Left ventricle myocardium superior (tissue), 1 donor: Measurements from ENCODE around the gene NEDD4L. TPM values are rescaled to one million over a fixed set of nuclear protein-coding genes. Genes with fewer than 3 reads are reported as not detected.
A peak's percentile ranks its signal among the peaks of the same experiment; 100 is the strongest.

Source experiments
- ATAC-seq: fragments of 200-7000 bp; cut with Tn5 transposase; one replicate; pipeline ENCODE4 v1.9.1; 2020; ENCODE audit warnings: mild to moderate bottlenecking, moderate library complexity
- DNase-seq: peaks from one replicate; pipeline ENCODE4 v3.0.0-alpha.2; 2020
- intact Hi-C: fragments of 100-400 bp; cut with micrococcal nuclease; formaldehyde crosslinking; loops from one replicate; pipeline ENCODE4 v1.11.0; 2022
- total RNA-seq: library from RNA; stranded (reverse); fragmentation: NEBNext Ultra II Directional; extraction: Animal tissue kit (Norgen Biotek cat#: 25700); gene quantifications from one replicate; pipeline ENCODE4 v1.2.1, GENCODE V29; 2021
- donor health status: DM: no; HTN: yes; CAD: no; lungs with severe emphysema.

NEDD4L gene
- total RNA-seq, 1 donor from 2014 or later = 67.4 TPM

GRCh38 chr18:58381676-58382411 is 337.8 kb downstream of the NEDD4L start:
- intact Hi-C loops = no loop called here
- ATAC-seq (no peak), DNase-seq (no peak)

- intact Hi-C loops = no loop called here
- ATAC-seq (no peak), DNase-seq (no peak)
Observed at GRCh38 chr18:58382446-58382845, 338.4 kb downstream of the NEDD4L start.

DNA sequence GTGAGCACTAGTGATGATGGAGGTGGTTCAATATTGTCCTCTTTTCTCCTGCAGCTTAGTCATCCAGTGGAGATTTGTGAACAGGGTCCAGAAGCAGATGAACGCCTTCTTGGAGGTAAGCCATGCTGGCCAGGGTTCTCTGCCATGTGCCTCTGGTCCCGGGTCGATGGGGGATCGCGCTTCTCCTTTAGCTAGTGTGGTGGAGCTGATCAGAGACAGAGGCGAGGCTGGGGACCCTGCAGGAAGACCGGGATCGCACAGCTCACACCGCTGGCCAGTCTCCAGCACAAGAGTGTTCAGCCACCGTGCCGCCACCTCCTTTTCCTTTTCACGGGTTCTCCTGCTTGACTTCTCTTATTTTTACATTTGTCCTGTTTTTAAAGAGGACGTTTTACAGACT is 341.4 kb downstream of the NEDD4L start:
- DNase-seq = no peak
- intact Hi-C loops = no loop called here
- ATAC-seq = no peak

GRCh38 chr18:58386780-58387179 is 342.8 kb downstream of the NEDD4L start:
- DNase-seq (no peak), ATAC-seq (no peak)
- intact Hi-C loops = no loop called here

DNA sequence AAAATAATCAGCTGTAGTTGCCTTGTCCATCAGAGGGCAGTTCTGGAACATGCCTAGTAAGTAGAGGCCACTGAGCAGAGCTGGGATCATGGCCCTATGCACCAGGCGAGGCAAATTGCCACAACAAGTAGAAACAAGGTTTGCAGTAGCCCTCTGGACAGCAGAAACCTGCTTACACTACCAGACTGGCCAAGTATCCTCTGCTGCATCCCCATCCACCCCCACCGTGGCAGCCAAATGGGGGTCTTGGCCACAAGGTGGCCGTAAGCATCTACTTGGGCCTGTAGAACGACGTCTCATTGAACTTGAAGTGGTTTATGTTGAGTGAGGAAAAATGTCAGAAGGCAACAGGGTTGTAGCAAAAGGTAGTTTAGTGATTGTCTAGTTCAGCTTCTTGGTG is 343.7 kb downstream of the NEDD4L start:
- intact Hi-C loops = no loop called here
- DNase-seq (no peak), ATAC-seq (no peak)

GRCh38 chr18:58388736-58389135 is 344.7 kb downstream of the NEDD4L start:
- intact Hi-C loops = no loop called here
- DNase-seq = no peak
- ATAC-seq = no peak

DNA sequence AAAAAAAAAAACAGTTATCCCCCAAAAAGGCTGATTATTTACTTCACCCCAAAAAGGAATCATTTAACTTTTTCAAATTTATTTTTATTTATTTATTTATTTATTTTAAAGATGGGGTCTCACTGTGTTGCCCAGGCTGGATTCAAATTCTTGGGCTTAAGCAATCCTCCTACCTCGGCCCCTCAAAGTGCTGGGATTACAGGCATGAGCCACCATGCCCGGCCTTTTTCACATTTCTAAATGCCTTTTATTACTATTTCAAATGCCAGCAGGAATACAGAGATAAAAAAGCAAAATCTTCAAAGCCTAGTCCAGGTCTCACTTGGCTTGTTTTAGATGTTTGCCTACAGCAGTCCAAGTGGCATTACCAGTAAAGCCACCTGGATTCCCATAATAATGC is 345.7 kb downstream of the NEDD4L start:
- DNase-seq (no peak), ATAC-seq (no peak)
- intact Hi-C loops = loop anchor here (10.0 kb wide), 1 partner anchor 105 kb away; no protein-coding TSS in a partner anchor

DNA sequence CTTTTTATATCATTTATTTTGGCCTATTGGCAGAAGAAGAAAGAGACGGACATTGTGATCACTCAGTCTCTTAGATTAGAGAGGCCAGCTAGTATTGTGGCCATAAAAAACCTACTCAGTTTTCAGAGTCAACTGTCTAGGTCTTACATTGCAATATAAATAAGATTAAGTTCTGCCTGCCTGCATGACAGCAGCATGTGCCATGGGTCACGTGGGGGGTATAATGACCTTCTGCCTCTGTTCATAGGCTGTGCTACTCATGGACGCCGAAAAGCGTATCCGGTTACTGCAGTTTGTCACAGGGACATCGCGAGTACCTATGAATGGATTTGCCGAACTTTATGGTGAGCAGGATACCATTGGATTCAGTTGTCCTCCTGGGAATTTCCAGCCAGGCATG is 346.4 kb downstream of the NEDD4L start:
- DNase-seq (no peak), ATAC-seq (no peak)
- intact Hi-C loops = loop anchor here (10.0 kb wide), 1 partner anchor 104 kb away; no protein-coding TSS in a partner anchor

DNA sequence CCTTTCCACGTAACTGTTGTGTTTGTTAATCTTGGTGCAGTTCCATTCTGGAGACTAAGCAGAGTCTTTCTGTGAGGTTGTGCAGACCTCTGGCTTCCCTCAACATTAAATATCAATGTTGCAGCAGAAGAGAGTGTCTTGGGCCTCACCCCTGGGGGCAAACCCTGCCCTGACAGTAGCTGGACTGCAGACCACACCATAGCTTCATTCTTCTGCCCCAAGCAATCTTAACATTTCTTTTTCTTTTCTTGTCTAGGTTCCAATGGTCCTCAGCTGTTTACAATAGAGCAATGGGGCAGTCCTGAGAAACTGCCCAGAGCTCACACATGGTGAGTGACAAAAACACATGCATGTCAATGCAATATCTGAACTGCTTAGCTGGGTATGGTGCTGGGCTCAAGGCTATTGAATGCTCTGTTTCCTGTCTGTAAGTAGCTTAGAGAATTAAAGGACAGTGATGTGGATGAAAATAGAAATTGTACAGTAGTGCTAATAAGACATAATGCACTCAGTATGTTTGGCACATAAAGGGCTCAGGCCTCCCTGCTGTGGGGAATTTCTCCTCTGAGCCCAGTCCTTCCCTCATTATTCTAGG is 347.3 kb downstream of the NEDD4L start:
- DNase-seq (no peak), ATAC-seq (no peak)
- intact Hi-C loops = loop anchor here (10.0 kb wide), 1 partner anchor 103 kb away; no protein-coding TSS in a partner anchor

GRCh38 chr18:58391932-58392323 is 347.9 kb downstream of the NEDD4L start:
- no peak for DNase-seq
- no peak for ATAC-seq
- intact Hi-C loops = loop anchor here (10.0 kb wide), 1 partner anchor 103 kb away; no protein-coding TSS in a partner anchor

DNA sequence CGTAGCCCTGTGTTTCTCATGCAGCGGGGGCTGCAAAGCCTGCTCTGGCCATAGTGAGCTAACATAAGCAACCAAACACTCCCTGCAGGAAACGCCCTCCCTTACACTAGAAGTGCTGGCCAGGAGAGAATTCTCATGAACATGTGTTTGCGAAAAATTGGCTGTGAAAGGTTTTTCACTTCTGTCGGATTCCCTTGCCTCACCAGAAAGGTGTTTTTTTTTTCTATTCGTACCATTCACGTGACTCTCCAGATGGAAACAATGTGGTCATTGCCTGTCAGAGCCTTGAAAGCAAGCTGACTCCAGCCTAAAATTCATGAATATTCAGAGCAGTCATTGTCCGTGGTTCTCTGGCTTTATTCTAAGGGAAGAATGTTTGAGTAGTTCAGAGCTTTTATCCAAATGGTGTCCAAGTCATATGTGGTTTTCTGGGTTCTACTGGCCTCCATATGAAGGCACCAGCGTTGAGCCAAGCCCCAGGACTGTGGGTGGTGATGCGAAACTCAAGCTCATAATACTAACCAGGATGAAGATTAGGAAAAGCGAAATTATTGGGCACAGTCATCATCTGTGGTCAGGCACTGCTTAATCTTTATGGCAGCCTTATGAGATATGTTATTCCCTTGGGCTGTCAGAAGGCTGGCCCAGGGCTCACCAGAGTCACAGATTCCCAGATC is 348.4 kb downstream of the NEDD4L start:
- ATAC-seq (peak; percentile 60), DNase-seq (no peak)
- intact Hi-C loops = loop anchor here (10.0 kb wide), 1 partner anchor 102 kb away; no protein-coding TSS in a partner anchor

GRCh38 chr18:58393295-58393694 is 349.3 kb downstream of the NEDD4L start:
- intact Hi-C loops = loop anchor here (10.0 kb wide), 1 partner anchor 102 kb away; no protein-coding TSS in a partner anchor
- ATAC-seq (no peak), DNase-seq (no peak)

- ATAC-seq (no peak), DNase-seq (no peak)
- intact Hi-C loops = loop anchor here (10.0 kb wide), 1 partner anchor 101 kb away; no protein-coding TSS in a partner anchor
Observed at GRCh38 chr18:58394046-58394445, 350.0 kb downstream of the NEDD4L start.

- intact Hi-C loops = loop anchor here (10.0 kb wide), 1 partner anchor 100 kb away; no protein-coding TSS in a partner anchor
- ATAC-seq (no peak), DNase-seq (no peak)
Observed at GRCh38 chr18:58394602-58395425, 350.8 kb downstream of the NEDD4L start.

- intact Hi-C loops = loop anchor here (10.0 kb wide), 1 partner anchor 99 kb away; no protein-coding TSS in a partner anchor
- no peak for ATAC-seq
Observed at GRCh38 chr18:58396144-58396543, 352.1 kb downstream of the NEDD4L start.

DNA sequence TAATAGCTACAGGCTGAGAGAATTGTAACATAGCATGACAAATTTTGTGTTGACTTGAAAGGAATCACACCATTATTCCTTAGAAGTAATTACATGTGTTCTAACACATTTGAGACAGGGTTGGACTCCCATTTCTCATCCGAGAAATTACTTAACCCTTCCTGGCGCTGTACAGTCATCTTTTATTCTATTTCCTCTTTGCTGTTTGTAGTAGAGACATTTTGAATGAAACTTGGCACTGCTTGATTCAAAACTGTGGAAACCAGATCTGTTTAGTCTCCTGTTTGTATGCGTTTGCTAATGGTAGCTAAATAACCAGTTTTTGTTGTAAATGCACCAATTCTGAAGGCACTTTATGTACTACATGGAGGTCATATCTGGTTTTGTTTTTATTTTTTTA is 352.9 kb downstream of the NEDD4L start:
- intact Hi-C loops = loop anchor here (10.0 kb wide), 1 partner anchor 98 kb away; no protein-coding TSS in a partner anchor
- DNase-seq (no peak), ATAC-seq (no peak)

More at GRCh38 chr18:58396144-58396543, 352.1 kb downstream of the NEDD4L start:
- no peak for DNase-seq

DNA sequence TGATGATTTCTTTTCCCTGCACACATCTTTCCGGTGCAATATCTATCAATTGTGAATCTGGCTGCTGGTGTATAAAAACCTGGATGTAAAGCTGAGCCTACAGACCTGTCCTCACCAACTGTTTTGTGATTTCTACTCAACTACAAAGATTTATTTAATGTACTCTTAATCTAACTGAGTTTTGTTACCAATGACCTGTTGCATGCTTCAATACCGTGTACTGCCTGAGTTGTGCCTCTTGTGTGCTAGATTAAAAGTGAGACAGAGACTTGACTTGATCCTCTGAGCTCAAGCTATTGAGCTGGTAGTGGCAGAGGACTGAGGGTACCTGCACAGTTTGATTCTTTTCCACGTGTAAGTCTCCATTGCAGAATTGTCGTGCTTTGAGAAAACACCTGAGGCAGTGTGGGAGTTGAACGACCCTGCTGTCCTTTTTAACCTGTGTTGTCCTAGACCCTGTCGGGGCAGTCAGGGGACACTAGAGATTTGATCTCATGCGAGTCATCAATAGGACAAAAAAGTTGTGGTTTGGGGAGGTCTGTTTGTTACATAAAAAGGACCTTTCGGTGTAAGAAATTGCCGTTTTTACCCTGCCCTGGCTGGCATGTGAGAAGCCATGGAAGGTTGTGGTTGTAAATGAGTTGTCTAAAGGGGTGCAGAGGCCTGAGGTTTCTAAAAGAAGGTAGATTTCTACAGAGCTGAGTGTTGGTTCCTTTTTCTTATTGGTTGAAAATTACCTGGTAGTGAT is 353.5 kb downstream of the NEDD4L start:
- intact Hi-C loops = loop anchor here (10.0 kb wide), 1 partner anchor 97 kb away; no protein-coding TSS in a partner anchor
- DNase-seq (no peak), ATAC-seq (no peak)
